ENCODE data around the gene SPATS2L. TPM values are rescaled to one million over a fixed set of nuclear protein-coding genes. Genes with fewer than 3 reads are reported as not detected.

SPATS2L gene
- total and polyA plus RNA-seq, 2 of the 13 experiments (the other 11 are each of a cell fraction or from before 2014, with no cell fraction given) = 154 to 212 TPM

- TF ChIP-seq HNF1A (IDR thresholded peaks at IDR 0.05; ENCODE audit: low read depth) = 0 out of 2 replicates have a peak, but pooled peaks have one; percentile 23
- TF ChIP-seq HNF1A (CRISPR knock-in tag; IDR thresholded peaks at IDR 0.05; ENCODE audit: borderline replicate concordance) = peak; percentile 87; the same call in 1 of the 2 replicates
- TF ChIP-seq ZNF331 (CRISPR knock-in tag; IDR thresholded peaks at IDR 0.05) = peak; percentile 84
- peak; percentile 88 for TF ChIP-seq MED1 (CRISPR knock-in tag; IDR thresholded peaks at IDR 0.05)
- peak; percentile 75 for TF ChIP-seq ZNF3 (CRISPR knock-in tag; IDR thresholded peaks at IDR 0.05)
- no peak for TF ChIP-seq CBX2 (IDR thresholded peaks at IDR 0.05; ENCODE audit: low read depth, low read length)
- TF ChIP-seq CBX2 (CRISPR knock-in tag; IDR thresholded peaks at IDR 0.05; ENCODE audit: low read depth) = no peak
- peak; percentile 100 for TF ChIP-seq SIX4 (CRISPR knock-in tag; IDR thresholded peaks at IDR 0.05)
- TF ChIP-seq SMAD3 (CRISPR knock-in tag; IDR thresholded peaks at IDR 0.05) = peak; percentile 85
- TF ChIP-seq GFI1 (CRISPR knock-in tag; IDR thresholded peaks at IDR 0.05; ENCODE audit: borderline replicate concordance) = 0 out of 2 replicates have a peak, but pooled peaks have one; percentile 12
- TF ChIP-seq FOSL2 (CRISPR knock-in tag; IDR thresholded peaks at IDR 0.05) = peak; percentile 87
- peak; percentile 64; the same call in 1 of the 2 replicates for TF ChIP-seq ZNF362 (CRISPR knock-in tag; IDR thresholded peaks at IDR 0.05; ENCODE audit: borderline replicate concordance)
- no peak for TF ChIP-seq HNRNPLL (IDR thresholded peaks at IDR 0.05; ENCODE audit: low read depth, low read length, poor library complexity, severe bottlenecking)
- peak; percentile 57; the same call in 1 of the 2 replicates for TF ChIP-seq PAXIP1 (CRISPR knock-in tag; conservative IDR thresholded peaks at IDR 0.05)
- no peak for TF ChIP-seq DZIP1 (CRISPR knock-in tag; IDR thresholded peaks at IDR 0.05)
- TF ChIP-seq SYNCRIP (IDR thresholded peaks at IDR 0.05; ENCODE audit: insufficient read depth, low read depth, low read length) = no peak
- peak; percentile 76 for TF ChIP-seq MIER2 (CRISPR knock-in tag; IDR thresholded peaks at IDR 0.05)
- TF ChIP-seq MIER3 (CRISPR knock-in tag; IDR thresholded peaks at IDR 0.05; ENCODE audit: borderline replicate concordance) = peak; percentile 24; the same call in 1 of the 2 replicates
Observed at GRCh38 chr2:200321780-200322534, 15.5 kb downstream of the SPATS2L start (continued).
